AG04450 (cell line): Measurements from ENCODE around the gene FAM229A. TPM values are rescaled to one million over a fixed set of nuclear protein-coding genes. Genes with fewer than 3 reads are reported as not detected.
A peak's percentile ranks its signal among the peaks of the same experiment; 100 is the strongest.
"Not testable (repeated sequence)": the region's sequence is repeated elsewhere in the genome, so short reads cannot be mapped to it uniquely, and the experiment has no call there.

Experiments
- CTCF ChIA-PET: fragments of 300-600, 350-600 bp; formaldehyde crosslinking; extraction: SDS; loops from one replicate; lab custom pipeline; 2022; ENCODE audit warnings: antibody characterized with exemption, inconsistent platforms; lab: Charles Lee
- POLR2A ChIA-PET: fragments of 350-600 bp; formaldehyde crosslinking; extraction: SDS; loops from one replicate; lab custom pipeline; 2021; ENCODE audit warnings: antibody characterized with exemption, inconsistent platforms; lab: Yijun Ruan, JAX
- DNase-seq: peaks from one replicate; pipeline ENCODE4 v3.0.0-alpha.2; 2011; ENCODE audit warnings: low read depth, low spot score
- H3K27ac ChIP-seq: one replicate; pipeline ENCODE4 v1.5.1; 2012; ENCODE audit warnings: low read depth, low read length, control low read depth
- H3K27me3 ChIP-seq: one replicate; pipeline ENCODE4 v1.6.0; 2012; ENCODE audit warnings: low read length; ENCODE audit not compliant: control insufficient read depth, insufficient read depth
- H3K4me3 ChIP-seq: 2 replicates; pipeline ENCODE4 v1.5.1; 2011; ENCODE audit warnings: mild to moderate bottlenecking, low read depth, low read length, control low read depth
- H3K9me3 ChIP-seq: 2 replicates; pipeline ENCODE4 v1.5.1; 2012; ENCODE audit warnings: low read length; ENCODE audit not compliant: control insufficient read depth, insufficient read depth
- CTCF ChIP-seq: IDR thresholded peaks from 2 replicates; pipeline ENCODE4 v1.5.1; 2011; ENCODE audit warnings: low read depth, low read length, control low read depth, inconsistent platforms
- polyA plus RNA-seq: library from polyadenylated mRNA; depleted of rRNA; stranded (reverse); fragments of >200 nt; gene quantifications from 2 replicates; pipeline ENCODE4 v1.2.3, GENCODE V29; 2011

FAM229A gene
- polyA plus RNA-seq, 1 experiment, result 1.4 TPM

- POLR2A ChIA-PET, result no interaction called here
- H3K27ac ChIP-seq, result no peak overlapping the region
- H3K27me3 ChIP-seq, result no peaks in the 10 kb centered on the region
- peak overlapping the region; percentile 39 for H3K4me3 ChIP-seq
- TF ChIP-seq CTCF, result peak; percentile 35
- no peaks in the 10 kb centered on the region for H3K9me3 ChIP-seq
- DNase-seq, result no peak
- CTCF ChIA-PET, result no interaction called here
Measured at GRCh38 chr1:32361674-32362473, 411 bp downstream of the FAM229A start.

DNA sequence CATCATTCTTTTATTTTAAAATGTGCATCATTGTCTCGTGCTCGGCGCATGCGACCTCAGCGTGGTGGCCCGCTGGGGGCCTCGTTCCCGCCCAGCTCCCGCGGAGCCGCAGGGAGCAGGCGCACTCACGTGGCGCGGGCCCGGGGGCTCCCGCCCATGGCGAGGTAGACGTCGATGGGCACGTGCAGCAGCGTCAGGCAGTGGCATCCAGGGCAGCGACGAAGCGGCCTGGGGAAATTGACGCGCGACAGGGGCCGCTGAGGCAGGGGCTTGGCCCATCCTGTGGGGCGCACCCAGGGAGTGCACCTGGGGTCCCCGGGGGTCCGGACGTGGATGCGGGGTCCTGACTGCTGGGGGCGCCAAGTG lies 994 bp downstream of the FAM229A start:
- Histone ChIP-seq H3K4me3 (no peak overlapping the region), H3K27ac (no peak overlapping the region), H3K27me3 (no peaks in the 10 kb centered on the region), H3K9me3 (no peaks in the 10 kb centered on the region)
- ChIA-PET POLR2A (no interaction called here), CTCF (no interaction called here)
- no peak for TF ChIP-seq CTCF
- no peak for DNase-seq

GRCh38 chr1:32358435-32358834 lies 3.9 kb downstream of the FAM229A start:
- CTCF ChIA-PET, result interaction anchor here (1.2 kb wide), 1 partner anchor 110 kb away, joined by 6 read pairs; no protein-coding TSS in a partner anchor
- POLR2A ChIA-PET, result no interaction called here
- no peak for DNase-seq
- Histone ChIP-seq H3K9me3 (no peaks in the 10 kb centered on the region), H3K4me3 (no peak overlapping the region), H3K27me3 (no peaks in the 10 kb centered on the region), H3K27ac (no peak overlapping the region)
- TF ChIP-seq CTCF, result no peak

DNA sequence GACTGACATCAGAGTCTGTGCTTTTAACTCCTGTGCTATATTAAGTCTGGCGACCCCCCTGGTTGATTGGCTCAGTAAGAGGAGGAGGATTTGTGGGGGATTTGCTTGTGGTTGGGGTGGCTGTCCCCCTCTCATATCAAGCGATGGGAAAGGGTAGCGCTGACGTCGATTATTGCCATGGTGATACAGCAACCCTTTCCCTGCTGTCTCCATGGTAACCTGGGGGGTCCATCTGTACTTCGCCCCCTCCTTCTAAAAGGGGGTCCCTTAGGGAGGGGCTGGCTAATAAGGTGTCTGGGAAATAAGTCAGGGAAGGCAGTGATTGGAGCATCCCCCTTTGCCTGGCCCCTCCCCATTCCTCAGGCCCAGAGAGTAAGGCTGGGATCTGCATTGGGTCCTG lies 4.7 kb downstream of the FAM229A start:
- CTCF ChIA-PET, result no interaction called here
- POLR2A ChIA-PET, result interaction anchor here (0.6 kb wide), 1 partner anchor 123 kb away, joined by 3 read pairs; no protein-coding TSS in a partner anchor
- DNase-seq, result no peak
- no peaks in the 10 kb centered on the region for H3K27me3 ChIP-seq
- no peak for TF ChIP-seq CTCF
- no peaks in the 10 kb centered on the region for H3K9me3 ChIP-seq
- no peak overlapping the region for H3K4me3 ChIP-seq
- H3K27ac ChIP-seq, result no peak overlapping the region

DNA sequence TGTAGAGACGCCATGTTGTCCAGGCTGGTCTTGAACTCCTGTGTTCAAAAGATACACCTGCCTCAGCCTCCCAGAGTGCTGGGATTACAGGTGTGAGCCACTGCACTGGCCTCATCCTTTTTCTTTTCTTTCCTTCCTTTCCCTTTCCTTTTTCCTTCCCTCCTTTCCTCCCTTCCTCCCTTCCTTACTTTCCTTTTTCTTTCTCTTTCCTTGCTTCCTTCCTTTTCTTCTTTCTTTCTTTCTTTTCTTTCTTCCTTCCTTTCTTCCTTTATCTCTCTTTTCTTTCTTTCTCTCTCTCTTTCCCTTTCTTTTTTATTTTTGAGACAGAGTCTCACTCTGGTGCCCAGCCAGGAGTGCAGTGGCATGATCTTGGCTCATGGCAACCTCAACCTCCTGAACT lies 5.8 kb downstream of the FAM229A start:
- no peaks in the 10 kb centered on the region for H3K9me3 ChIP-seq
- ChIA-PET CTCF (no interaction called here), POLR2A (interaction anchor here (0.7 kb wide), 1 partner anchor 35 kb away, joined by 3 read pairs; no protein-coding TSS in a partner anchor)
- H3K27ac ChIP-seq, result no peak overlapping the region
- DNase-seq, result no peak
- no peak for TF ChIP-seq CTCF
- no peaks in the 10 kb centered on the region for H3K27me3 ChIP-seq
- H3K4me3 ChIP-seq, result no peak overlapping the region

DNA sequence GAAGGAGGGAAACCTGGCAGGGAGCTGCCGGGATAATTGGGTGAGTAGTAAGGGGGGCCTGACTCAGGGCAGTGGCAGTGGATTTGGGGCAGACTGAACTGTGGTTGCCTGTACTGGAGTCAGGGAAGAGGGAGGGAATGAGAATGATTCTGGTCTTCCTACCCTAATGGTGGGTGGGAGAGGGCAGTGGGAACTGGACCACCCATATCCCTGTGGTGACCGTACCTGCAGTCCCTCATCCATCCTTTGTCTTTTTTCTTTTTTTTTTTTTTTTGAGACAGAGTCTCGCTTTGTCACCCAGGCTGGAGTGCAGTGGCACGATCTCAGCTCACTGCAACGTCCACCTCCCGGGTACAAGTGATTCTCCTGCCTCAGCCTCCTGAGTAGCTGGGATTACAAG lies 6.5 kb downstream of the FAM229A start:
- H3K27me3 ChIP-seq, H3K27ac ChIP-seq, H3K9me3 ChIP-seq, DNase-seq, H3K4me3 ChIP-seq, CTCF ChIA-PET: not testable (repeated sequence)
- POLR2A ChIA-PET, result interaction anchor here (0.7 kb wide), 1 partner anchor 34 kb away, joined by 3 read pairs; no protein-coding TSS in a partner anchor
